OCI-LY7 (cell line): ENCODE measurements around the gene SLC34A2. TPM values are rescaled to one million over a fixed set of nuclear protein-coding genes. Genes with fewer than 3 reads are reported as not detected.

Experiments used
- BruUV-seq: library from RNA; stranded (reverse); fragments of 400-500 nt; replicated peaks from 2 replicates; lab custom pipeline; 2021; lab: Mats Ljungman, UMichigan
- CTCF ChIA-PET: fragments of 300-600 bp; sonication (Branson Sonifier 250); formaldehyde crosslinking; loops from one replicate; lab custom pipeline; 2022; ENCODE audit warnings: antibody characterized with exemption; ENCODE audit not compliant: unreplicated experiment; lab: Charles Lee
- POLR2A ChIA-PET: fragments of 300-600 bp; sonication (Branson Sonifier 250); formaldehyde crosslinking; loops from one replicate; lab custom pipeline; 2022; ENCODE audit warnings: antibody characterized with exemption; lab: Charles Lee
- DNase-seq: peaks from one replicate; pipeline ENCODE4 v3.0.0-alpha.2; 2015; ENCODE audit warnings: low spot score
- H2AFZ ChIP-seq: fragments of 200-600 bp; sonication (generic), shearing (Covaris generic); 2 replicates; pipeline ENCODE4 v1.6.1; 2014; ENCODE audit warnings: mild to moderate bottlenecking, antibody characterized with exemption, low read length, moderate library complexity
- H3K27ac ChIP-seq: fragments of 200-600 bp; sonication (generic); 2 replicates; pipeline ENCODE4 v1.5.1; 2014; ENCODE audit warnings: mixed run types, low read depth, mild to moderate bottlenecking, moderate library complexity, low read length, inconsistent platforms; ENCODE audit not compliant: poor library complexity, severe bottlenecking
- H3K36me3 ChIP-seq: fragments of 200-600 bp; sonication (generic); 2 replicates; pipeline ENCODE4 v1.6.1; 2014; ENCODE audit warnings: mild to moderate bottlenecking, antibody characterized with exemption, low read length, moderate library complexity, mixed read lengths; ENCODE audit not compliant: insufficient read depth
- H3K4me1 ChIP-seq: fragments of 200-600 bp; sonication (generic); 2 replicates; pipeline ENCODE4 v1.5.1; 2014; ENCODE audit warnings: mild to moderate bottlenecking, low read length; ENCODE audit not compliant: insufficient read depth, poor library complexity, severe bottlenecking
- H3K4me2 ChIP-seq: fragments of 200-600 bp; sonication (generic); 2 replicates; pipeline ENCODE4 v1.6.1; 2014; ENCODE audit warnings: mild to moderate bottlenecking, low read length
- H3K4me3 ChIP-seq: fragments of 200-600 bp; sonication (generic); 2 replicates; pipeline ENCODE4 v1.5.1; 2014; ENCODE audit warnings: mild to moderate bottlenecking, low read depth, low read length; ENCODE audit not compliant: poor library complexity, severe bottlenecking
- H3K79me2 ChIP-seq: fragments of 200-600 bp; sonication (generic); 2 replicates; pipeline ENCODE4 v1.6.1; 2016; ENCODE audit warnings: low read depth, mild to moderate bottlenecking, low read length, moderate library complexity, mixed read lengths; ENCODE audit not compliant: insufficient read depth
- H3K9me2 ChIP-seq: fragments of 200-600 bp; sonication (generic); 2 replicates; pipeline ENCODE4 v1.6.1; 2016; ENCODE audit warnings: mild to moderate bottlenecking, low read length, mixed read lengths; ENCODE audit not compliant: insufficient read depth
- H3K9me3 ChIP-seq: fragments of 200-600 bp; sonication (generic); 2 replicates; pipeline ENCODE4 v1.6.1; 2014; ENCODE audit warnings: mild to moderate bottlenecking, mixed run types, low read length, mixed read lengths
- H4K20me1 ChIP-seq: fragments of 200-600 bp; sonication (generic); 2 replicates; pipeline ENCODE4 v1.6.1; 2014; ENCODE audit warnings: mild to moderate bottlenecking, antibody characterized with exemption, low read length, moderate library complexity, mixed read lengths; ENCODE audit not compliant: insufficient read depth
- EZH2phosphoT487 ChIP-seq: fragments of 200-600 bp; sonication (generic); IDR thresholded peaks from 2 replicates; pipeline ENCODE4 v1.6.1; 2018; ENCODE audit warnings: low read depth, borderline replicate concordance, mild to moderate bottlenecking, mixed run types, antibody characterized with exemption, low read length, moderate library complexity, mixed read lengths
- intact Hi-C: fragments of 100-400 bp; cut with micrococcal nuclease; formaldehyde crosslinking; loops from one replicate; pipeline ENCODE4 v1.10.0; 2022; ENCODE audit not compliant: unreplicated experiment
- total RNA-seq, 2 experiments: library from RNA; depleted of rRNA in 1 of 2; stranded (reverse); fragments of >200 nt in 1 of 2; shearing (Covaris generic) in 1 of 2; gene quantifications; 2 replicates each; pipeline ENCODE4 v1.2.3, GENCODE V29; 2014 to 2022
- TF ChIP-seq, protein P1 (sequence below): fragments of 200-600 bp; sonication (generic); conservative IDR thresholded peaks from 2 replicates; pipeline ENCODE4 v1.5.1; 2014; ENCODE audit warnings: mild to moderate bottlenecking, antibody characterized with exemption, low read length, moderate library complexity, mixed read lengths

The SLC34A2 gene
- total RNA-seq, 2 experiments from 2014 or later: not detected

DNA sequence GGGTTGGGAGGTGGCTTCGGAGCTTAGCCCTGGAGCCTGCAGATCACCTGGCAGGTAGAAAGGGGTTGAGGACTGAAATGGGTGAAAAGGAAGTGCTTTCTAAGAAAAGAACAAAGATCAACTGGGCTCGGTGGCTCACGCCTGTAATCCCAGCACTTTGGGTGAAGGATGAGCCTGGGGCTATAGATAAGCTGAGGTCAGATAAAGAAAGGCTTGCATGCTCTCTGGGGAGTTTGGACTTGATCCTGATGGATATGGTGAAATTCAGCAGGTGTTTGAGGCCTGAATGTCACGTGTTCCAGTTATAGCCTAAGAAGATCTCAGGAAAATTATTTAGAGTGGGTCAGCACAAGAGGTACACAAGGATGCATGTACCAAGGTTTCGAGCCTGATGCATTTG, 40.8 kb downstream of the SLC34A2 start:
- no peaks in the 10 kb centered on the region for H3K79me2 ChIP-seq
- no peaks in the 10 kb centered on the region for H4K20me1 ChIP-seq
- H3K4me1 ChIP-seq: no peaks in the 10 kb centered on the region
- H3K4me2 ChIP-seq: no peak overlapping the region
- no peak overlapping the region for H3K4me3 ChIP-seq
- H3K9me3 ChIP-seq: no peaks in the 10 kb centered on the region
- no TSS peak for BruUV-seq
- no peaks in the 10 kb centered on the region for H3K36me3 ChIP-seq
- DNase-seq: no peak
- TF ChIP-seq EZH2phosphoT487: no peak
- TF ChIP-seq, protein P1, sequence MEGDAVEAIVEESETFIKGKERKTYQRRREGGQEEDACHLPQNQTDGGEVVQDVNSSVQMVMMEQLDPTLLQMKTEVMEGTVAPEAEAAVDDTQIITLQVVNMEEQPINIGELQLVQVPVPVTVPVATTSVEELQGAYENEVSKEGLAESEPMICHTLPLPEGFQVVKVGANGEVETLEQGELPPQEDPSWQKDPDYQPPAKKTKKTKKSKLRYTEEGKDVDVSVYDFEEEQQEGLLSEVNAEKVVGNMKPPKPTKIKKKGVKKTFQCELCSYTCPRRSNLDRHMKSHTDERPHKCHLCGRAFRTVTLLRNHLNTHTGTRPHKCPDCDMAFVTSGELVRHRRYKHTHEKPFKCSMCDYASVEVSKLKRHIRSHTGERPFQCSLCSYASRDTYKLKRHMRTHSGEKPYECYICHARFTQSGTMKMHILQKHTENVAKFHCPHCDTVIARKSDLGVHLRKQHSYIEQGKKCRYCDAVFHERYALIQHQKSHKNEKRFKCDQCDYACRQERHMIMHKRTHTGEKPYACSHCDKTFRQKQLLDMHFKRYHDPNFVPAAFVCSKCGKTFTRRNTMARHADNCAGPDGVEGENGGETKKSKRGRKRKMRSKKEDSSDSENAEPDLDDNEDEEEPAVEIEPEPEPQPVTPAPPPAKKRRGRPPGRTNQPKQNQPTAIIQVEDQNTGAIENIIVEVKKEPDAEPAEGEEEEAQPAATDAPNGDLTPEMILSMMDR: no peak
- intact Hi-C loops: no loop called here
- ChIA-PET CTCF (no interaction called here), POLR2A (interaction anchor here (0.6 to 0.8 kb wide), 2 partner anchors 19 to 328 kb away, joined by 3 read pairs; no protein-coding TSS in a partner anchor)
- H3K9me2 ChIP-seq: no peaks in the 10 kb centered on the region
- H3K27ac ChIP-seq: no peak overlapping the region
- no peak overlapping the region for H2AFZ ChIP-seq

DNA sequence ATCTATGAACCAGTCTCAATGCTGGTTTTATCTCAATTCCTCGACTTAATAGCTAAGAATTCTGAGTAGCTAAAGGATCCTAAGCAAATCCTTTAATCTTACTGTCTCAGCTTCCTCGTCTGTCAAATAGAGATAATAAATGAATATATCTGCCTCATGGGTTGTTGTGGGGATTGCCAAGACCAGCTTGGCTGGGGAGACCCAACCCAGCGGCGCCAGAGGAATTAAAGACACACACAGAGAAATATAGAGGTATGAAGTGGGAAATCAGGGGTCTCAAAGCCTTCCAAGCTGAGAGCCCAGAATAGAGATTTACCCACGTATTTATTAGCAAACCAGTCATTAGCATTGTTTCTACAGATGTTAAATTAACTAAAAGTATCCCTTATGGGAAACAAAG, 41.9 kb downstream of the SLC34A2 start:
- CTCF ChIA-PET: interaction anchor here (0.6 kb wide), 1 partner anchor 127 kb away, joined by 5 read pairs; no protein-coding TSS in a partner anchor
- H3K4me1 ChIP-seq: no peaks in the 10 kb centered on the region
- POLR2A ChIA-PET: no interaction called here

DNA sequence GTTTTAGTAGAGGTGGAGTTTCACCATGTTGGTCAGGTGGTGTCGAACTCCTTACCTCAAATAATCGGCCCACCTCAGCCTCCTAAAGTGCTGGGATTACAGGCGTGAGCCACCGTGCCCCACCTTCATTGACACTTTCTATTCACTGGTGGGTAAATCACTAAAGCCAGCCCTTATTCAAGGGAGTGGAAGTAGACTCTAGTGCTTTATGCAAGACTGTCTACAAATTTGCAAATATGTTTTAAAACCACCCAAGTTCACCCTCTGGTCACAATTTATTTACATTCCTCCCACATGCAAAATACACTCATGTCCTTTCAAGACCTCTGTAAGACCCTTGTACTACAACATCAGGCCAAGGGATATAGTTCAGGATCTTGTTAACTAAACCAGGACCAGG, 45.0 kb downstream of the SLC34A2 start:
- H3K4me1 ChIP-seq: no peaks in the 10 kb centered on the region
- no peaks in the 10 kb centered on the region for H3K9me3 ChIP-seq

More for the DNA sequence above, 41.9 kb downstream of the SLC34A2 start:
- Histone ChIP-seq H3K4me2 (no peak overlapping the region), H3K27ac (no peak overlapping the region), H3K9me2 (no peaks in the 10 kb centered on the region), H3K4me3 (no peak overlapping the region), H3K79me2 (no peaks in the 10 kb centered on the region), H4K20me1 (no peaks in the 10 kb centered on the region), H3K9me3 (no peaks in the 10 kb centered on the region), H3K36me3 (no peaks in the 10 kb centered on the region), H2AFZ (no peak overlapping the region)
- BruUV-seq: no TSS peak
- DNase-seq: no peak
- no peak for TF ChIP-seq EZH2phosphoT487
- TF ChIP-seq, protein P1: no peak
- intact Hi-C loops: no loop called here

More for the DNA sequence above, 45.0 kb downstream of the SLC34A2 start:
- ChIA-PET POLR2A (no interaction called here), CTCF (no interaction called here)
- Histone ChIP-seq H3K4me3 (no peak overlapping the region), H3K27ac (no peak overlapping the region), H3K79me2 (no peaks in the 10 kb centered on the region), H3K9me2 (no peaks in the 10 kb centered on the region), H2AFZ (no peak overlapping the region), H4K20me1 (no peaks in the 10 kb centered on the region), H3K4me2 (no peak overlapping the region), H3K36me3 (no peaks in the 10 kb centered on the region)
- BruUV-seq: no TSS peak
- DNase-seq: no peak
- TF ChIP-seq, protein P1: no peak
- TF ChIP-seq EZH2phosphoT487: no peak
- intact Hi-C loops: no loop called here
